ENCODE results near the gene LIPT1. TPM values are rescaled to one million over a fixed set of nuclear protein-coding genes. Genes with fewer than 3 reads are reported as not detected.
"Not testable (repeated sequence)": the region's sequence is repeated elsewhere in the genome, so short reads cannot be mapped to it uniquely, and the experiment has no call there.

Gene LIPT1
- total and polyA plus RNA-seq, 2 of the 8 experiments (the other 6 are each of a cell fraction or from before 2014, with no cell fraction given): 6.1 to 10.9 TPM

DNA sequence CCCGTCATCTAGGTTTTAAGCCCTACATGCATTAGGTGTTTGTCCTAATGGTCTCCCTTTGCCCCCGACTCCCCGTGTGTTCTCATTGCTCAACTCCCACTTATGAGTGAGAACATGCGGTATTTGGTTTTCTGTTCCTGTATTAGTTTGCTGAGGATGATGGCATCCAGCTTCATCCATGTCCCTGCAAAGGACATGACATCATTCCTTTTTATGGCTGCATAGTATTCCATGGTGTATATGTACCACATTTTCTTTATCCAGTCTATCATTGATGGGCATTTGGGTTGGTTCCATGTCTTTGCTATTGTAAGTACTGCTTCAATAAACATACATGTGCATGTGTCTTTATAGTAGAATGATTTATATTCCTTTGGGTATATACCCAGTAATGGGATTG, 37.6 kb downstream of the LIPT1 start:
- H3K14ac ChIP-seq (ENCODE audit: insufficient read length); H3K9me3 ChIP-seq (ENCODE audit: insufficient read depth in 2 of 2, low read depth in 1 of 2, low read length in 1 of 2); H3K27ac ChIP-seq (ENCODE audit: low read depth, low read length); H3K79me1 ChIP-seq (ENCODE audit: low read depth, low read length); CTCF ChIA-PET (ENCODE audit: partially characterized antibody); H3K4me1 ChIP-seq (replicated peaks in 1 of 4; ENCODE audit: control insufficient read depth in 3 of 4, insufficient read depth in 4 of 4, low read length in 3 of 4); H2BK5ac ChIP-seq (ENCODE audit: low read depth, low read length); H3K27me3 ChIP-seq (replicated peaks in 1 of 4; ENCODE audit: control insufficient read depth in 3 of 4, extremely low read depth in 1 of 4, insufficient read depth in 3 of 4, low read length in 3 of 4); H3K23ac ChIP-seq (ENCODE audit: insufficient read length); H2AFZ ChIP-seq (ENCODE audit: low read length); FAIRE-seq; H2BK15ac ChIP-seq (ENCODE audit: low read length); H2BK20ac ChIP-seq (ENCODE audit: low read length); H3K18ac ChIP-seq (ENCODE audit: extremely low read depth, low read length); H3K23me2 ChIP-seq (ENCODE audit: low read depth, low read length); H3K4ac ChIP-seq (replicated peaks; ENCODE audit: insufficient read length, low read depth, low read length); H3K9ac ChIP-seq (replicated peaks in 1 of 4; ENCODE audit: extremely low read depth in 1 of 4, low read depth in 3 of 4, low read length in 3 of 4); H3K4me2 ChIP-seq (ENCODE audit: insufficient read depth in 1 of 2, low read depth in 2 of 2, low read length in 2 of 2); H4K5ac ChIP-seq (ENCODE audit: insufficient read length, low read depth, low read length); H4K8ac ChIP-seq (ENCODE audit: extremely low read depth, insufficient read depth, low read length); H4K20me1 ChIP-seq (replicated peaks in 1 of 2; ENCODE audit: control insufficient read depth in 1 of 2, insufficient read depth in 2 of 2, low read length in 2 of 2); DNase-seq (ENCODE audit: low read depth in 1 of 2, low spot score in 2 of 2); H3K4me3 ChIP-seq (ENCODE audit: extremely low read depth in 1 of 4, insufficient read depth in 2 of 4, low read depth in 3 of 4, low read length in 4 of 4); H4K91ac ChIP-seq (replicated peaks; ENCODE audit: insufficient read length, low read length); H2BK12ac ChIP-seq (ENCODE audit: low read depth, low read length); H2AK5ac ChIP-seq (ENCODE audit: low read depth, low read length); H2BK120ac ChIP-seq (replicated peaks; ENCODE audit: low read depth, low read length); H3K56ac ChIP-seq (replicated peaks; ENCODE audit: insufficient read length, low read depth, low read length): not testable (repeated sequence)
- 96% methylated on average over 4 of the region's 4 CpGs; no CpG with 5 or more reads in 1 of the 2 experiments for WGBS, 2 experiments (ENCODE audit: extremely low coverage in 1 of 2, insufficient coverage in 1 of 2, insufficient read length in 1 of 2, insufficient replicate concordance in 2 of 2, low coverage in 1 of 2, low lambda C conversion rate in 2 of 2, missing lambda C conversion rate in 1 of 2)
- peaks cover 0 to 18% of the 10 kb centered on the region in 2 experiments; a peak in 2 of 4 replicates for H3K79me2 ChIP-seq (ENCODE audit: control insufficient read depth in 1 of 2, insufficient read depth in 2 of 2, low read length in 2 of 2)
- peaks cover 3 to 48% (median 29%) of the 10 kb centered on the region in 4 experiments; a peak in 7 of 8 replicates for H3K36me3 ChIP-seq (ENCODE audit: control insufficient read depth in 2 of 4, insufficient read depth in 4 of 4, low read length in 3 of 4)
- POLR2A ChIA-PET (ENCODE audit: partially characterized antibody): interaction anchor here (1.0 kb wide), 1 partner anchor 12 kb away, joined by 3 read pairs; no protein-coding TSS in a partner anchor
